ENCODE results near the gene TULP4.
"Not testable (repeated sequence)": the region's sequence is repeated elsewhere in the genome, so short reads cannot be mapped to it uniquely, and the experiment has no call there.

TULP4 gene

GRCh38 chr6:158502263-158502950 is 190.1 kb downstream of the TULP4 start:
- no peak for DNase-seq (ENCODE audit: low spot score)

DNA sequence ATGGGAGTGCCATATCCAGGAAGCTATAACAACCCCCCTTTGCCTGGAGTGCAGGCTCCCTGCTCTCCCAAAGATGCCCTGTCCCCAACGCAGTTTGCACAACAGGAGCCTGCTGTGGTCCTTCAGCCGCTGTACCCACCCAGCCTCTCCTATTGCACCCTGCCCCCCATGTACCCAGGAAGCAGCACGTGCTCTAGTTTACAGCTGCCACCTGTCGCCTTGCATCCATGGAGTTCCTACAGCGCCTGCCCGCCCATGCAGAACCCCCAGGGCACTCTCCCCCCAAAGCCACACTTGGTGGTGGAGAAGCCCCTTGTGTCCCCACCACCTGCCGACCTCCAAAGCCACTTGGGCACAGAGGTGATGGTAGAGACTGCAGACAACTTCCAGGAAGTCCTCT is 191.0 kb downstream of the TULP4 start:
- DNase-seq (ENCODE audit: low spot score), result no peak

GRCh38 chr6:158503846-158504245 is 191.6 kb downstream of the TULP4 start:
- no peak for DNase-seq (ENCODE audit: low spot score)

GRCh38 chr6:158505194-158505593 is 192.9 kb downstream of the TULP4 start:
- no peak for DNase-seq (ENCODE audit: low spot score)

DNA sequence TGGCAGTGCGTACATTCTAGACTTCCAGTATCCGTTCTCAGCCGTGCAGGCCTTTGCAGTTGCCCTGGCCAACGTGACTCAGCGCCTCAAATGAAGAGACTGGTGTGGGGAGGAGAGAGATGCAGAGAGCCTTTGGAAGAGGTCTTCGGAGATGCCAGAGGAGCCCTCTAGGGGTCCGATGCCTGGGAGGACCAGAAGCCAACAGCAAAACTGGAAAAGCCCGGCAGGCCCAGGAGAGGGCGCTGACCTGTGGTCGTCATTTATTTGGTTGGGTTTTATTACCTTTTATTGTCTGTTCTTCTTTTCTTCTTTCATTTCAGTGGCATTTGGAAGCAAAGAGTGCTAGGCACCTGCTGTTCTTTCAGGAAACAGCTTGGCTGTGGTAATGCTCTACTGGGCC is 194.3 kb downstream of the TULP4 start:
- DNase-seq (ENCODE audit: low spot score), result no peak

- DNase-seq (ENCODE audit: low spot score), result no peak
Observed at GRCh38 chr6:158507174-158507573, 194.9 kb downstream of the TULP4 start.

DNA sequence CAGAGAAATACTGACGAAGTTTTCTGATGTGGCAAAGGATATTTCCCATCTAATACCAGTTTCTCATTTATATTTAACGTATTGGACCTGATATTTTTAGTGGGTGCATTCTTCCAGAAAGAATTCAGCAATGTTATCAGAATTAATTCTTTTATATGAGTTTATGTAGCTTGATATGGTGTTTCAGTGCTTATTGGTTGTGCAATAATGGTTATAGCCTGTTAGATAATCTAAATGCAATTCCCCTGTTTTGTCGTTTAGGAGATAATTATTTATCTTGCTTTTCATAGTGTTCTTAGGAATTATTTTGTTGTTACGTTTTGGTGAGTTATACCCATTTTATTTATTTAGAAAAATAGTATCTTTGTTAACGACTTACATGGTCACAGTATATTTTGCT is 196.2 kb downstream of the TULP4 start:
- DNase-seq (ENCODE audit: low spot score), result no peak

DNA sequence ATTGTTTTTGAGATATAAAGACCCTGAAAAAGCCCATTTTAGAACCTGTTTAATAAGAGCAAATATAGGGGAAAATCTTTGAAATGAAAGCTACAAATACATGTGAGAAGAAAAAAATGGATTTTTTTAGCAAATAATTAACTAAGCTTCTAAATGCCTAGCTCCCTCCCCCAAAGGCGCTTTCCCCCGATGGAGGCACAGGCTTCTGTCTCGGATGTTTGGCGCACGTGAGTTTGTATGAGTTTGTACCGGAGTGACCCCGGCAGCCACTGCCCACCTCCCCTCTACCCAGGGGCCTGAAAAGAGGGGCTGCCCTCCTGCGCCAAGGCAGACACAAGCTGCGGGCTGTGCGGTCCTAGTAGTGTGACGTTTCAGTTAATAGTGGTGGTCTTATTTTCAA is 197.2 kb downstream of the TULP4 start:
- no peak for DNase-seq (ENCODE audit: low spot score)

DNA sequence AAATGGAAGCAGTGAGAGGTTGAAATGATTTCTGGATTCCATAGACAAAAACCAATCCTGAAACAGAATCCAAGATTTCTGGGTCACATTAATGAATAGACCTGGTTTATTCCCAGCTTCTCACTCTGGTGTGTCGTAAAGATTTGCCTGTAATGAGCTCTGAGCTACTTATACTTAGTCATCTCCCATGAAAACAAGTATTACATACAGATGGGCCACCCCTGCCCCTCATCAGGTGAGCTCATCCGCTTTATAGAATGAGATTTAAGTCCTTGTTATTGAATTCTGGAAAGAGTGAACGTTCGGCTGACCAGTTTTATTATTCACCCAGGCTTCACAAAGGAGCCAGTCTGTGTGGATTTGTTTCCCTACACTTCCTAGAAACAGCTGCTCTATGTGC is 200.5 kb downstream of the TULP4 start:
- DNase-seq (ENCODE audit: low spot score), result no peak

DNA sequence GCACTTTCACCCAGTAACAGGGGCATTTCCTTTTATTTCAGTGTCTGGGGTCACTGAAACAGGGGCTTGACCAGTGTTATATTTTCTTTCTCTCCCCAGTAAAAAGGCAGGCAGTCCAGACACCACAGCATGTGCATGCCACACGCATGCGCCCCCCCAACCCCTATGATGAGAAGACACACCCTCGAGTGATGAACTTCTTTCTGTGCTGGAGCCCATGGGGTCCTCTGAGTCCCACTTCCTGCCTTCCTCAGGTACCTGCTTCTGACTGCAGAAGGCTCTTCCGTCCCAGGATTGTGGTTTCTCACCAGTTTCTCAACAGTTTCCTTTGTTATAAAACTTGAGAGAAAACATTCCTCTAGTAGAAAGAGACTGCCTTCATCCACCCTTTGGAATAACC is 201.9 kb downstream of the TULP4 start:
- DNase-seq (ENCODE audit: low spot score), result no peak

DNA sequence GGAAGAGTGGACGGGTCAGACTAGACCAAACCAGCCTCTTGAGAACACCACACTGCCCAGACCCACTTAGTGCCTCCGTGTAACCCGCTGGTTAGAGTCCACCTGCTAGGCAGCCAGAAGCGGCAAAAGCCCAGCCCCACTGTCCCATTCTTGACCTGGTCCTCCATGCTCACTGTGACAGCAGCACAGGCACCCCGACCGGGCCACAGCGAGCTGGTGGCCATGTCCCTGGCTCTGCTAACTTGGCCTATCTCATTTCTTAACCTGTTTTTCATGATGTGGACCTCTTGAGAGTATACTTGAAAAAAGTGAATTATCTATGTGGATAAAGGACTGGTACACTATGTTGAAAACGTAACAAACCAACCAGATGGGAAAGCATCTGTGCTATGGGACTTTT is 202.7 kb downstream of the TULP4 start:
- no peak for DNase-seq (ENCODE audit: low spot score)

- DNase-seq (ENCODE audit: low spot score), result no peak
Observed at GRCh38 chr6:158516098-158516497, 203.8 kb downstream of the TULP4 start.

DNA sequence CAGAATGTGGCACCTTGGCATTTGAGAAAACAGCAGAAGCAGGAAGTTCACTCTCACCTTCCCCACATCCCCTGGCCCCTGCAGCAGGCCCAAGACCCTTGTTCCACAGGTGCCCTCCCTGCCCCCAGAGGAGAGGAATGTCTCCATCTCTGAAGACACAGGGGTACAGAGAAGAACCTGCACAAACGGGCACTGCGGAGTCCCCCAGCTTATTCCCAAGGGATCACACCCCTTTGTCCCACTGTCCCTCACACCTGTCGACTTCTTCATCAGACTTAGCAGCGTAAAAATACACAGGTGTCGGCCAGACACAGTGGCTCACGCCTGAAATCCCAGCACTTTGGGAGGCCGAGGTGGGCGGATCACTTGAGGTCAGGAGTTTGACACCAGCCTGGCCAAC is 204.8 kb downstream of the TULP4 start:
- DNase-seq (ENCODE audit: low spot score), result no peak

GRCh38 chr6:158517581-158517980 is 205.3 kb downstream of the TULP4 start:
- DNase-seq (ENCODE audit: low spot score), result no peak

- DNase-seq (ENCODE audit: low spot score), result peak; percentile 81
Observed at GRCh38 chr6:158518191-158519127, 206.2 kb downstream of the TULP4 start.

- DNase-seq (ENCODE audit: low spot score), result no peak
Observed at GRCh38 chr6:158519300-158519699, 207.0 kb downstream of the TULP4 start.

GRCh38 chr6:158519761-158520160 is 207.5 kb downstream of the TULP4 start:
- no peak for DNase-seq (ENCODE audit: low spot score)

DNA sequence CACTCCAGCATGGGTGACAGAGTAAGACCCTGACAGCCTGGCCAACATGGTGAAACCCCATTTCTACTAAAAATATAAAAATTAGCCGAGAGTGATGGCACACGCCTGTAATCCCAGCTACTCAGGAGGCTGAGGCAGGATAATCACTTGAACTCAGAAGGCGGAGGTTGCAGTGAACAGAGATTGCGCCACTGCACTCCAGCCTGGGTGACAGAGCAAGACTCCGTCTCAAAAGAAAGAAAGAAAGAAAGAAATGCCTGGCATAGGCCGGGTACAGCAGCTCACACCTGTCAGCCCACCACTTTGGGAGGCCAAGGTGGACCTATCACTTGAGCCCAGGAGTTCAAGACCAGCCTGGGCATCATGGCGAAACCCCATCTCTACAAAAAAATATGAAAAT is 208.7 kb downstream of the TULP4 start:
- not testable (repeated sequence) for DNase-seq (ENCODE audit: low spot score)

DNA sequence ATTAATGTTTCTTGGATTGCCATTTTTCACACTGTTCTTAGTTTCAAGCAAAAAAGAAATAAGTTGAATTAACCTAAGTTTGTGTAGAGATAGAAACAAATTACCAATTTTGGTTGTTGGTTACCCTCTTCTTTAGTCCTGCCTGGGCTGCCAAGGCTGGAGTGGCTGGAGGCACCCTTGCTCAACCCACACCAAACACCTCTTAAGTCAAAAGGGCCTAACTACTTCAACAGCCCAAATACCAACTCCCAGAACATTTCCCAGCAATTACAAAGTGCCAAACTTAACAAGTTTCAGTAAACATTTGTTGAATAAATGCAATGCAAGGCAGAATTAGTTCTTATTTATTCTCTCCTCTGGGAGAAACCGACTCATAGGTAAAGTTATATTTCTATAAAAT is 209.5 kb downstream of the TULP4 start:
- DNase-seq (ENCODE audit: low spot score), result no peak

- no peak for DNase-seq (ENCODE audit: low spot score)
Observed at GRCh38 chr6:158522616-158523015, 210.4 kb downstream of the TULP4 start.

DNA sequence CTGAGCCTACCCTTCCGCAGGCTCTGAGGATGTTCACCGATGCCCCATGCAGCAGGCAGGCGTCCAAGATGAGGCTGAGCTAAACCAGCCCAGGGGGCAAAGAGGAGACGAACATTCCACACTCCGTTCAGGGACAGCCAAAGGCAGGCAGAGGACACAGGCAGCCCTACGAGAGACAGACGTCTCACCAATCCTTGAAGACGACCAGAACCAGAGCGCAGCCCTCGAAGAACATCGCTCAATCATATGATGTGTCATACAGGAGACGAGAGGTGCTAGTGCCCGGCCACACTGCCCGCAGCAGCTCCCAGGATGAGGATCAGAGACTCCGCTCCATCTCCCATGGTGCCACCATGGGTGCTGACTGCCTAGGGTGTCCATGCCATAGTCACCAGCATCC is 212.0 kb downstream of the TULP4 start:
- no peak for DNase-seq (ENCODE audit: low spot score)

DNA sequence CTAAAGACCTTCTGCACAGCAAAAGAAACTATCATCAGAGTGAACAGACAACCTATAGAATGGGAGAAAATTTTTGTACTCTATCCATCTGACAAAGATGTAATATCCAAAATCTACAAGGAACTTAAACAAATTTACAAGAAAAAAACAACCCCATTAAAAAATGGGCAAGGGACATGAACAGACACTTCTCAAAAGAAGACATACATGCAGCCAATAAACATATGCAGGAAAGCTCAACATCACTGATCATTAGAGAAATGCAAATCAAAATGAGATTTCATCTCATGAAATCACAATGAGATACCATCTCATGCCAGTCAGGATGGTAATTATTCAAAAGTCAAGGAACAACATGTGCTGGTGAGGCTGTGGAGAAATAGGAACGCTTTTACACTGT is 215.6 kb downstream of the TULP4 start:
- not testable (repeated sequence) for DNase-seq (ENCODE audit: low spot score)

DNA sequence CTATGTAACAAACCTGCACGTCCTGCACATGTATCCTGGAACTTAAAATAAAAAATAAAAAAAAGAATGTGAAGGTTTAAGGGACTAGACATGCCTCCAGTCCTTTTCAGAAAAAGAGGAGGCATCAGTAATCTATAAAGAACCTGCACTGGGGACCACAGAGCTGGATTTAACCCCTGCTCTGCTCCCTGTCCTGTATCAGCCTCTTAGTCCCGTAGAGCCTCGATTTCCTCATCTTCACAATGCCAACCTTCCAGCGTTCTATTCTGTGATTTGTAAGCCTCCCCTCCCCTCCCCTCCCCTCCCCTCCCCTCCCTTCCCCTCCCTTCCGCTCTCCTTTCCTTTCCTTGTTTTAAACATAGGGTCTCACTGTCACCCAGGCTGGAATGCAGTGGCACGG is 216.6 kb downstream of the TULP4 start:
- no peak for DNase-seq (ENCODE audit: low spot score)
